HG03432 (cell line): Measurements from ENCODE around the gene XAGE3.
A peak's percentile ranks its signal among the peaks of the same experiment; 100 is the strongest.
"Not testable (repeated sequence)": the region's sequence is repeated elsewhere in the genome, so short reads cannot be mapped to it uniquely, and the experiment has no call there.

Experiments
- ATAC-seq: cut with Tn5 transposase; IDR thresholded peaks from one replicate; pipeline ENCODE4 v1.9.1; 2021; ENCODE audit warnings: mild to moderate bottlenecking, moderate library complexity; ENCODE audit not compliant: unreplicated experiment

The XAGE3 gene

GRCh38 chrX:52867610-52868348 is at the start of gene XAGE3:
Gene XAGE3, minus strand, starts transcription at chrX:52868083. Its CDS starts 950 bp downstream, at chrX:52867133.
- no peak for ATAC-seq

- not testable (repeated sequence) for ATAC-seq
These were observed 46.8 kb upstream of the XAGE3 start for GRCh38 chrX:52914704-52915103.

- not testable (repeated sequence) for ATAC-seq
These were observed 45.8 kb upstream of the XAGE3 start for GRCh38 chrX:52913681-52914080.

DNA sequence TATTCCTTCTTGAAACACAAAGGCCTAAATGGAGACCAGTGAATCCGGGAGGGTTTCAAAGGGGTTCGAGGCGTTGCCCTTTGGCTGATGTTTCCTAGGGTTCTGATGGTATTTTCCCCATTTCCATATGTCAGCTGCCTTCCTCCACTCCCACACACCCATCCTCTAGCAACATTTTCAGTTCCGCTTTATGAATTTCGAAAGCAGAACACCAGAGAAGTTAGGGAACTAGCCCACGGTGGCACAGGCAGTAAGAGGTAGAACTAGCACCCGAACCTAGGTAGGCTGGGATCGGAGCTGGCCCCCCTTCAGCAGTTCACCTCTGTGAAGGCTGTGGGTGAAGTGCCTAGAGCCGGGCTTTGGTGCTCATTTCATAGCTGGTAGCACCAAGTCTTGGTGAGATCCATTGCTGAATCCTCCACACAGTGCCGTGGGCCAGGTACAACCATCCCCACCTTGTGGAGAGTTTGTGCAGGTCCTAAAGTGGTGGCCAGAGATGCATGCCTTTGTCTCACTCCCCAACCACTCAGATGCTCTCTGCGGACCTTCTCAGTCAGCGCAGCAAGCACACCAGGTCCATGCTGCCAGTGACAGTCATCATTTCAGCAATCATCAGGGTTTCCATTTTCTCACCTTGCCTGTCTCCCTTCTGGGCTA is 41.6 kb upstream of the XAGE3 start:
- ATAC-seq: not testable (repeated sequence)

- not testable (repeated sequence) for ATAC-seq
These were observed 40.0 kb upstream of the XAGE3 start for GRCh38 chrX:52907900-52908299.

- ATAC-seq: not testable (repeated sequence)
These were observed 39.3 kb upstream of the XAGE3 start for GRCh38 chrX:52907137-52907536.

DNA sequence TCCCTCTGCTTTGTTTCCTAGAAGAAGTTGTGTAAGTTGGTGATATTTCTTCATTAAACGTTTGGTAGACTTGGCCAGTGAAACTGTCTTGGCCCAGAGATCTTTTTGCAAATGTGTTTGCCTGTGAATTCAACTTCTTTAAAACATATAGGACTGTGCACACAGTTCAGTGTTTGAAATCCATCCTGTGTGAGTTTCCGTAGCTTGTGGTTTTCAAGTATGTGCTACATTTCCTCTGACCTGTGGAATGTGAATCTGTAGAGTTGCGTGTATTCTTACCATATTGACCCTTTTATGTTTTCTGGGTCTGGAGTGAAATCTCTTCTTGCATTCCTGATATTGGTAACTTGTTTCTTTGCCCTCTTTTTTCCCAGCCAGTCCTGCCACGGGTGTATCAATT is 38.2 kb upstream of the XAGE3 start:
- ATAC-seq: not testable (repeated sequence)

- ATAC-seq: not testable (repeated sequence)
These were observed 37.6 kb upstream of the XAGE3 start for GRCh38 chrX:52905531-52905930.

DNA sequence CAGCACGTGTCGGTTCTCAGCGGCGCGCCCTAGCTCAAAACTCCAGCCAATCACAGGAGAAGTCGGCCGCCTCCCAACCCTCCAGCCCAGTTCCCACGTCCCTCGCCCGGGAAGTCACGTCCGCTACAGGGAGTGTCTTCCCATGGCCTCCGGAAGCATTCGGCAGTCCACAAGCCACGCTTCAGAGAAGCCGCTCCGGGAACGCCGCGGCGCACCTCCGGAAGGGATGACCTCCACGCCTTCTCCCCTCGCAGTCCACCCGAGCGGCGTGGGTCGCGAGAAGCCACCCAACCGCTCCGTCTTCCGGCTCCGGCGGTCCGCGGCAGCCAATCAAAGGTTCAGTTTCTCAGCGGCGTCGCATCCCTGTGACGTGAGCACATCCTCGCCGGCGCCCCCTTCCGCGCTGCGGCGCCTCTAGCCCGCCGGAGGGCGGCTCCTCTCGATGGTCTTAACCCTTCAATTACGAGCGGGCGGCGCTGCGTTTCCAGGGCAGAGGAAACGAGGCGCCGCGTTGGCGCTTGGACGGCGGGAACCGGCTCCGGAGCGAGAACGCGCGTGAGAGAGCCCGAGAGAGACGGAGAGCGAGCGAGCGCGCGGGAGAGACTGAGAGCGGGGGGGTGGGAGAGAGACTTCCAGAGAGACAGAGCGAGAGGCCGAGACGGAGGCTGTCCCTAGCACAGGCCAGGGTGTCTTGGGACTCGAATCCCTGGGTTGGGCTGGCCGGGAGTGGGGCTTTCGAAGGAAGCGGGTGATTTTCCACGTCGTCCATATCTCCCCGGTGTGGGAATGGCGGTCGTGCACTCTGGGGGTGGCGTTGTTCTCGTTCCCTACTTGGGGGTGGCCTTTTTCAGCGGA is 29.2 kb upstream of the XAGE3 start, which contains the start of gene FAM156B:
FAM156B (plus strand) TSS at position 476 of the 855 bp plus-strand sequence. CDS start 9,896 bp downstream, outside the sequence.
- peak; percentile 91 for ATAC-seq

GRCh38 chrX:52896438-52896837 is 28.6 kb upstream of the XAGE3 start:
- peak; percentile 36 for ATAC-seq

GRCh38 chrX:52888090-52888489 is 20.2 kb upstream of the XAGE3 start:
- not testable (repeated sequence) for ATAC-seq

DNA sequence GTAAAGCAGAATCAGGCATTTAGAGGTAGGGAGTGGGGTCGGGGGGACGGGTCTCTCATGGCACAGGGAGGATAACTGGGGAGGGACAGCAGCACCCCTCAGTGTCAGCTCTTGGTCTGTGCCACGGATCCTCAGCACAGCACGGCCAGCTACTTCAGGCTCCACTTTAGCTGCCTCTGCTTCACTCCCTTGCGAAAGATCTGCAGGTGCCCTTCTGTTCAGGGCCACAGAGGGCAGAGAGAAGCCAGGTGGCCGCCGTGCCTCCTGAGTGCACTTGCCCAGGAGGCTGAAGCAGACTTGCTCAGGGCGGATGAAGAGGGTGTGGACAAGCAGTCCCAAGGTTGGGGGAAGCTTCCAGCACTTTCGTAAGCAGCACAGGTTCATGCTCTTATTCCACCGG is 19.6 kb upstream of the XAGE3 start:
- not testable (repeated sequence) for ATAC-seq

GRCh38 chrX:52876386-52876785 is 8.5 kb upstream of the XAGE3 start:
- ATAC-seq: not testable (repeated sequence)

DNA sequence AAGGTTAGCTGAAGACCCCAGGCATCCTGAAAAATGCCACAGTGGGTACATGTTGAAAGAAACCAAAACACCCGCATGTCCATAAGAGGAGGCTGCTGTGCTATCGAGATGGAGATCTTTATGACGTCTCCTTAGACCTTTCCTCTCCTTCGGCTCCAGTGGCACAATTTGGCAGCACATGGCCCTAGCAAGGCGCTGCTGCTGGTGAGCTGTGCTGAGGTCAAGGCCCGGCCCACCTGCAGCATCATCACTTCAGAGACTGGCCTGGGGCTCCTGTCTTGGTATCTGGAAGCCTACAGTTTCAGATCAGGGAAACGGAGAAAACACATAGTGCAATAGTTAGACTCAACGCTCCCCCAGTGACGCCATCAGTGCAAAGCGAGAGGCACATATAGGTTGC is 7.6 kb upstream of the XAGE3 start:
- ATAC-seq: not testable (repeated sequence)

GRCh38 chrX:52874661-52875060 is 6.8 kb upstream of the XAGE3 start:
- ATAC-seq: no peak

DNA sequence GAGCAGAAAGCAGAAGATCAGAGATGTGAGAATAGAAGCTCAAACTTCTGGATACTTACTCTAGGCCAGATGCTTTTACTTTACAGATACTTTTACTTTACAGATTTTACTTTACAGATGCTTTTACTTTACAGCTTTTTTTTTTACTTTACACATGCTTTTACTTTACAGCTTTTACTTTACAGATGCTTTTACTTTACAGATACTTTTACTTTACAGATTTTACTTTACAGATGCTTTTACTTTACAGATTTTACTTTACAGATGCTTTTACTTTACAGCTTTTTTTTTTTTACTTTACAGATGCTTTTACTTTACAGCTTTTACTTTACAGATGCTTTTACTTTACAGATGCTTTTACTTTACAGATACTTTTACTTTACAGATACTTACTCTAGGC is 5.9 kb upstream of the XAGE3 start:
- not testable (repeated sequence) for ATAC-seq

DNA sequence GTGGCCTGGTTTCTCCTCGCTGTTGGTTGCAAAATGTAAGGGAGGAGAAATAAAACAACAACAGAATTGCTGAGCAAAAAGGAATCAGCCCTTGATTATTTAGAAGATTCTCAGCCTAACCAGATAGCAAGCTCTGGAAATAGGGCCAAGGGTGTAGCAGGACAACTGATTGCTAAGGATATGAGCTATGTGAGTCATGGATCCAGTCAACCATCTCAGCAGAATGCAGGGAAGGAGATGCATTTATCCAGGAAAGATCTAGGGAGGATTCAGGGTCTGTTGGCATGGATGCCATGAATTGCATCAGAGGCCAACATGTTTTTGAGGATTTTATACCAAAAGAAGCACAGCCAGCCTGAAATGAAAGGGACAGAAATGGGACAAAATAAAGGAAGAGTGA is 2.2 kb upstream of the XAGE3 start:
- ATAC-seq: no peak

DNA sequence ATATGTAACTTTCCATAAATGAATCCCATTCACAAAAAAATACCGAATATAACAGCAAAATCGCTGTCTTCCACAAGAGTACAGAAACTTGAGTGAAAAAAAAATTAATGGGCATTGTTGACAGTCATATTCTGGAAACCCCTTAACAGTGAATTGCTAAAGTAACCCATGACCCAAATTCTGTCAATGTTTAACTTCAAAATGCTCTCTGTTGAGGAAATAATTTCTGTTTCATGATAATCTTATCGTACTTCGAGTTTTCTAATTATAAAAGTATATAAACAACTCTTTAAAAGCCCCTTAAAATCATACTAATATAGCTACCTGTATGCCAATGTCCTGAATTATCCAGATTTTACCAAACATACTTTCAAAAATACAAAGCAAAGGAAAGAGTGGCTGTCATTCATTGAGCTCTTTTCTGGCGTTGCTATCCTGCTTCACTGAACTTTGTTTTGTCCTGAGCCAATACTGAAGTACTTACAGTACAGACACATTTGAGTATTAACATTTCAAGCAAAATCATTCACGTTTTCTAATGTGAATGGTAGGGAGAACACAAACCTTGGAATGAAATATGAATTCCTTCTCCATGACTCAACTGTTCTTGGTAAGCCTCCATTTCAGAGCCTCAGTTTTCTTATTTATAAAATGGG is 2.4 kb downstream of the XAGE3 start:
- no peak for ATAC-seq

GRCh38 chrX:52856991-52857525 is 10.8 kb downstream of the XAGE3 start:
- ATAC-seq: not testable (repeated sequence)

DNA sequence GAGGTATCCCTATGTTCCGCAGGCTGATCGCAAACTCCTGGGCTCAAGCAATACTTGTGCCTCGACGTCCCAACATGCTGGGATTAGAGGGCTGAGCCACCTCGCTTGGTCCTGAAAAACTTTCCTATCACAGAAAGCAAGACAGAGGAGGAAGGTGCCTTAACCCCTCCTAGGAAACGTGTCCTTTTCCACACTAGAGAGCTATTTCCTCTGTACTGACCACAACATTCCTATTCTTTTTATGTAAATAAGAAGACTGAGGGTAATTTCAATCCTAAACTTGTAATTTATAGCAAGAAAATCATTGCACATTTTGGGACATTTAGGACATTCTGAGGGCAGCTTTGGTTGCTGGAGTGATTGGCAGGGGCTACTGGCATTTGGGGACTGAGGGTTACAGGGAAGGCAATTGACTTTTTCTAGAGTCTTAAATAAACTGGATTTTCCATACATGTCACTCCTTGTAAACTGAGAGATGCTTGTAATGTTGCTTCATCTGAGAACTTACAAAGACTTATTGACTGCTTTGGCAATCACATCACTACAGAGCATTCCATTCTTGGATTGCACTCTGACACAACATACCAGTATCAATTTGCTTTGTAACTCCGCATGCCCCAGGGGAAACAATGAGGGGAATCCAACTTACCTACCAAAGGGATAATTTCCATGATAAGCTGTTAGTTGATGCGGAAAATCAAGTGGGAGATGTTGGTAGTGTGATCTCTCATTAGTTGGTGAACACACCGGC is 15.6 kb downstream of the XAGE3 start:
- ATAC-seq: no peak
